Adrenal gland (tissue), 12 donors: ENCODE results near the gene PTP4A1. TPM values are rescaled to one million over a fixed set of nuclear protein-coding genes. Genes with fewer than 3 reads are reported as not detected.

ENCODE experiments used
- DNase-seq, 7 donors: peaks; one replicate each; pipeline ENCODE4 v3.0.0-alpha.2; 2019 to 2020
- H3K27ac ChIP-seq, 5 donors: fragments of 200-600 bp; sonication (generic) in 4 of 5; 1 replicate in 3 of 5; 2 replicates in 2 of 5; pipeline versions ENCODE4 v1.5.1 to v1.8.0; 2016 to 2020; ENCODE audit warnings: mild to moderate bottlenecking in 1 of 5
- H3K27me3 ChIP-seq: fragments of 200-600 bp; 2 replicates; pipeline ENCODE4 v1.8.0; 2021
- H3K36me3 ChIP-seq, 2 donors: fragments of 200-600 bp; replicated peaks in 1 of 2; 1 replicate in 1 of 2; 2 replicates in 1 of 2; pipeline versions ENCODE4 v1.5.1 to v1.8.0; 2018 to 2022
- H3K4me1 ChIP-seq, 2 donors: fragments of 200-600 bp; replicated peaks in 1 of 2; 1 replicate in 1 of 2; 2 replicates in 1 of 2; pipeline versions ENCODE4 v1.5.1 to v1.8.0; 2018 to 2021
- H3K4me3 ChIP-seq, 4 donors: fragments of 200-600 bp; sonication (generic) in 3 of 4; one replicate each; pipeline ENCODE4 v1.5.1; 2016 to 2018
- H3K9me3 ChIP-seq, 3 donors: fragments of 200-600 bp; sonication (generic) in 1 of 3; replicated peaks in 1 of 3; 1 replicate in 2 of 3; 2 replicates in 1 of 3; pipeline versions ENCODE4 v1.5.1 to v1.8.0; 2016 to 2021
- CTCF ChIP-seq, 6 experiments: fragments of 450-650 bp in 4 of 6; fragments of 200-600 bp in 2 of 6; sonication (generic) in 1 of 6; IDR thresholded peaks; 1 replicate in 5 of 6; 2 replicates in 1 of 6; pipeline versions ENCODE4 v1.5.1 to v1.8.0; 2016 to 2021; ENCODE audit warnings: antibody characterized with exemption in 6 of 6, mild to moderate bottlenecking in 2 of 6, moderate library complexity in 1 of 6
- POLR2A ChIP-seq, 2 donors: fragments of 450-650 bp; IDR thresholded peaks; one replicate each; pipeline ENCODE4 v1.6.1; 2017; ENCODE audit warnings: antibody characterized with exemption in 2 of 2, mild to moderate bottlenecking in 2 of 2, moderate library complexity in 1 of 2
- WGBS, 4 donors: extraction: QIAGEN DNeasy Blood & Tissue Kit in 2 of 4; methylation state at CpG; one replicate each; pipeline versions ENCODE4 v1.1.5 to v1.1.7; 2013 to 2017; 5-methylcytosine and 5-hydroxymethylcytosine counted together
- intact Hi-C, 2 donors: fragments of 100-400 bp; cut with DNase I; formaldehyde crosslinking; loops; one replicate each; pipeline versions ENCODE4 v1.14.1 to v1.15.0; 2022 to 2023
- polyA plus RNA-seq, 3 donors: library from polyadenylated mRNA; stranded (reverse); fragments of 200-250 nt in 2 of 3; fragments of 350-450 nt in 1 of 3; fragmentation: Illumina TruSeq in 1 of 3; extraction: RNeasy Lipid Tissue Mini Kit (QIAGEN cat#74804) in 1 of 3; gene quantifications; one replicate each; pipeline ENCODE4 v1.2.3, GENCODE V29; 2013 to 2014
- total RNA-seq, 9 donors: library from RNA; depleted of rRNA in 4 of 9; stranded (reverse); fragments of >200 nt in 4 of 9; fragments of 120-200 nt in 1 of 9; fragmentation: NEBNext Ultra II Directional in 1 of 9; extraction: Animal tissue kit (Norgen Biotek cat#: 25700) in 1 of 9; gene quantifications; one replicate each; pipeline versions ENCODE4 v1.1.0 to v1.2.4, GENCODE V29; 2013 to 2023
- donor health status: healthy with polysubstance abuse.
- donor health status: Bipolar disorder and iron deficiency.
- donor health status: DM: yes; HTN: yes; CAD: no.
- donor health status: DM: no; HTN: no; CAD: no.
- donor health status: DM: no; HTN: no; CAD: no.
- donor health status: DM: yes; HTN: yes; CAD: no.

The PTP4A1 gene
- total and polyA plus RNA-seq, 12 donors, result 5.7 to 194 (median 59.7) TPM

DNA sequence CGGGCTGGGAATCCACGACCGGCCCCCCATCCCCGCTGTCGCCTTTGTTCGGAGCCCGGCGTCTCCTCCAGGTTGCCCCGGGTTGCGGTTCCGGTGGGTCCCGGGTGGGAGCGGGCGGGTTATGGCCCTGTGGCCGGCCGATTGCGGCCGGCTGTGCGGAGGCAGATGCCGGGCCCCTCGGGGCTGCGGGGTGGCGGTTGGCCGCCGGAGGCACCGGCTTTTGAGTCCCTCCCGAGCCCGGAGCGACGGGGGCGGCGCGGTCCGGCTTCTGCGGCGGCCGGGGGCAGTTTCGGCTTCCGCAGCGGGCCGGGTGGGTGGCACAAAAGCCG, 431 bp downstream of the PTP4A1 start:
- intact Hi-C loops, result loop anchor here in 1 of 2 donors (10.0 kb wide), 1 partner anchor 218 kb away; no protein-coding TSS in a partner anchor
- no peaks in the 10 kb centered on the region for H3K9me3 ChIP-seq
- no peaks in the 10 kb centered on the region for H3K27me3 ChIP-seq
- H3K4me1 ChIP-seq, result peaks cover 8 to 46% of the 10 kb centered on the region in 2 donors
- DNase-seq, result no peak
- TF ChIP-seq CTCF (IDR thresholded peaks at IDR 0.05) (no peak), POLR2A (IDR thresholded peaks at IDR 0.05) (no peak)
- H3K4me3 ChIP-seq, result peak overlapping the region; percentile 83 to 93 (median 86)
- peaks cover 0 to 14% of the 10 kb centered on the region in 2 donors for H3K36me3 ChIP-seq
- peak overlapping the region; percentile 99 to 100 (median 99) for H3K27ac ChIP-seq
- WGBS, 4 donors, result 0 to 1% methylated on average over 35 to 42 of the region's 42 CpGs; no CpG with 5 or more reads in 2 of the 4 donors

DNA sequence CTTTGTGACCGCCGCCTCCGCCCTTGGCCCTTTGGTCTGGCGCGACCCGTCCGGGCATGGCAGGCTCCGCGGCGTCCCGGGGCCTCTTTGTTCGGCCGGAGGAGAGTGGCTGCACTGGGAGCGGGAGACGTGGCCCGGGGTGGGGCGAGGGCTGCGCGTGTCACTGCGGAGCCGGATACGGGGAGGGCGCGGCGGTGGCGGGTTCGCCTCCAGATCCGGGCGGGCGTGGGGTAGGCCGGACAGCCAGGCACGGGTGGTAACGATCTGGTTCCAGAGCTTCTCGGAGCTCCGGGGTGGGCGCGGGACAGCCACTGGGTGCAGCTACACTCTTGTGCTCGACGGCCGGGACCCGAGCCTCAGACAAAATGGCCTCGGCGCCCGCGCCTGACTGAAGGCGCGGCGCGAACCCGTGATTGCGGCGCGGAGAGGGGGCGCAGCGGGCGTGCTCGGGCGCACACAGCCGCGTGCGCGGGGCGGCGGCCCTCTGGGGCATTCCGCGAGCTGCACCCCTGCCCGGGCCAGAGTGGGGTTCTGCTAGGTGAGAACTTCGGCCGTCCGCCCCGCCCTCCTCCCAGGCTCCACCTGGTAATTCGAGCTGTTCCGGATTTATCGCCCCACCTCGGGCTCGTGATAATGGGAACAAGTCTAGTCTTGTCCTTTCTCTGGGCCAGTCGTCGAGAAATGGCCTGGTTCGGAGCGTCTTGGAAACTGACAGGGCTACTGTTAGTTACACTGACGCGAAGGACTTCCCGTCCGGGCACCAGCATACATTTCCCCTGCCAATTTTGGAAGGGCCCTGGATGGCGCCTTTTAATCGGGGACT, 1.0 kb downstream of the PTP4A1 start:
- Histone ChIP-seq H3K4me3 (peak overlapping the region; percentile 83 to 93 (median 86)), H3K27me3 (no peaks in the 10 kb centered on the region), H3K27ac (peak overlapping the region; percentile 99 to 100 (median 99)), H3K4me1 (peaks cover 8 to 46% of the 10 kb centered on the region in 2 donors), H3K9me3 (no peaks in the 10 kb centered on the region), H3K36me3 (peaks cover 0 to 18% of the 10 kb centered on the region in 2 donors)
- peak in 1 of 6 experiments; percentile 1 for TF ChIP-seq CTCF (IDR thresholded peaks at IDR 0.05)
- TF ChIP-seq POLR2A (IDR thresholded peaks at IDR 0.05), result peak; percentile 63 to 76
- 0 to 1% (median 0%) methylated on average over 8 to 86 of the region's 86 CpGs for WGBS, 4 donors
- intact Hi-C loops, result loop anchor here in 1 of 2 donors (10.0 kb wide), 1 partner anchor 218 kb away; no protein-coding TSS in a partner anchor
- DNase-seq, result peak; percentile 83 to 93 (median 86)

DNA sequence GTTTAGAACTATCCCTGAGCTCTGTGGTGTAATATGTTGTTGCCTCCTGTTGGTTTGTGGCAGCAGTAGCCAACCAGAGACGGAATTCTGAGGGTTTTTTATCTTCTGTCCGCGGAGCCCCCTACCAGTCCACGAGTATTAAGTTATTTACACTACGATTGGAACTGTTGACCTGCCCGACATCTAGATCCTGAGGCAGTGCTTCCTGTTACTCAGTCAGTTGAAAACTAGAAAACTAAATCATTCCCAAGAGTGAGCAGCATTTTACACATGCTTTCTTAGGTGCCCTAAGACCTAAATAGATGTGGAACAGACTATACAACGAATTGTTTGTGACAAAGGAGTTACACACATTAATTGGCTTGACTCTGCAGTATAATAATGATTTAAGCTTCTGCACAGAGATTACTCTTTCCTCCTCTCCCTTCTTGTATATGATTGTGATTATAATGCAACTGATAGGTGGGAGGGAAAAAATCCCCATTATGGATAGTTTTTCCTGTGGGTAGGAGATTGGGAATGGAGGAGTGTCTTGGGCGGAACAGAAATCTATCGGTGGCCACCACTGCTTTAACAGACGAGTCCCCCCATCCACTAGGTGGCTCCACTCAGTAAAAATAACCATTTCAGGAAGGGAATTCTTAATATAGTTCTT, 1.7 kb downstream of the PTP4A1 start:
- TF ChIP-seq POLR2A (IDR thresholded peaks at IDR 0.05), result no peak
- TF ChIP-seq CTCF (IDR thresholded peaks at IDR 0.05), result peak; percentile 52 to 66 (median 61)
- WGBS, 4 donors, result 5 to 10% (median 9%) methylated on average over 10 of the region's 10 CpGs
- intact Hi-C loops, result loop anchor here in 1 of 2 donors (10.0 kb wide), 1 partner anchor 219 kb away; no protein-coding TSS in a partner anchor

GRCh38 chr6:63574554-63574900, 2.2 kb downstream of the PTP4A1 start:
- Histone ChIP-seq H3K4me1 (peaks cover 8 to 46% of the 10 kb centered on the region in 2 donors), H3K36me3 (peaks cover 0 to 31% of the 10 kb centered on the region in 2 donors), H3K27me3 (no peaks in the 10 kb centered on the region), H3K27ac (peak overlapping the region; percentile 99 to 100 (median 99)), H3K4me3 (peak overlapping the region in 2 of 4 donors; percentile 83 to 93), H3K9me3 (no peaks in the 10 kb centered on the region)
- intact Hi-C loops, result loop anchor here in 1 of 2 donors (10.0 kb wide), 1 partner anchor 220 kb away; no protein-coding TSS in a partner anchor
- DNase-seq, result no peak
- WGBS, 4 donors, result 39 to 43% (median 40%) methylated on average over 2 of the region's 2 CpGs
- TF ChIP-seq POLR2A (IDR thresholded peaks at IDR 0.05) (no peak), CTCF (IDR thresholded peaks at IDR 0.05) (peak in 2 of 6 experiments; percentile 3 to 4)

More for the DNA sequence above, 1.7 kb downstream of the PTP4A1 start:
- H3K27me3 ChIP-seq, result no peaks in the 10 kb centered on the region
- H3K4me3 ChIP-seq, result peak overlapping the region in 2 of 4 donors; percentile 83 to 93
- H3K36me3 ChIP-seq, result peaks cover 0 to 26% of the 10 kb centered on the region in 2 donors
- DNase-seq, result peak; percentile 42 to 76 (median 56)
- H3K27ac ChIP-seq, result peak overlapping the region; percentile 99 to 100 (median 99)
- H3K9me3 ChIP-seq, result no peaks in the 10 kb centered on the region
- peaks cover 8 to 46% of the 10 kb centered on the region in 2 donors for H3K4me1 ChIP-seq
